SU-DHL-6 (cell line): Measurements from ENCODE around the gene CHRNA4.
"Not testable (repeated sequence)": the region's sequence is repeated elsewhere in the genome, so short reads cannot be mapped to it uniquely, and the experiment has no call there.

Experiments used
- EZH2phosphoT487 ChIP-seq: fragments of 200-600 bp; sonication (generic), shearing (Covaris generic); conservative IDR thresholded peaks from 2 replicates; pipeline ENCODE4 v1.6.1; 2018; ENCODE audit warnings: mild to moderate bottlenecking, antibody characterized with exemption, low read length, moderate library complexity, mixed read lengths
- TF ChIP-seq, protein P1 (sequence below): fragments of 200-600 bp; sonication (generic); IDR thresholded peaks from one replicate; pipeline ENCODE4 v1.5.1; 2017; ENCODE audit warnings: antibody characterized with exemption, mild to moderate bottlenecking, low read length, moderate library complexity; ENCODE audit not compliant: insufficient read depth, poor library complexity, severe bottlenecking

DNA sequence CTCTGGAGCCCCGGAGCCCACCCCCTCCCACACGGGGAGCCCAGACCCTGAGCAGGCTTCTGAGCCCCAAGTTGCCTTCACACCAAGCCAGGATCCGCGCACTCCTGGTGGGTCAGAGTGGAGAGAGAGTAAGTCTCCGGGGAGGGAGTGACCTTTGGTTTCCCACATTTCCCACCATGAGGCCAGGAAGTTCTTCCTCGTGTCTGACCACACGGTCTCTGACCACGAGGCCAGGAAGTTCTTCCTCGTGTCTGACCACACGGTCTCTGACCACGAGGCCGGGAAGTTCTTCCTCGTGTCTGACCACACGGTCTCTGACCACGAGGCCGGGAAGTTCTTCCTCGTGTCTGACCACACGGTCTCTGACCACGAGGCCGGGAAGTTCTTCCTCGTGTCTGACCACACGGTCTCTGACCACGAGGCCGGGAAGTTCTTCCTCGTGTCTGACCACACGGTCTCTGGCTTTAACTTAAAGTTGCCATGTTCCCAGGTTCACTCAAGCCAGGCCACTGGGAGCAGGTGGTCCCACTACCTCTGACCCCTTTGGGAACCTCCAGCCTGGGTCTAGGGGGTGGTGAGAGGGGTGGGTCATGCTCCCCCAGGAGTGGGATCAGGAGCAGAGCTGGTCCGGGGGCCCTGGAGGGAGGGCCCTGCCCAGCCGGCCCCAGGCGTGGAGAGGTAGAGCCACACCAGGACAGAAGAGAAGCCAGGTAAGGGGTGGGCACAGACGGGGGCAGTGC lies 55.0 kb downstream of the CHRNA4 start:
- TF ChIP-seq, protein P1, sequence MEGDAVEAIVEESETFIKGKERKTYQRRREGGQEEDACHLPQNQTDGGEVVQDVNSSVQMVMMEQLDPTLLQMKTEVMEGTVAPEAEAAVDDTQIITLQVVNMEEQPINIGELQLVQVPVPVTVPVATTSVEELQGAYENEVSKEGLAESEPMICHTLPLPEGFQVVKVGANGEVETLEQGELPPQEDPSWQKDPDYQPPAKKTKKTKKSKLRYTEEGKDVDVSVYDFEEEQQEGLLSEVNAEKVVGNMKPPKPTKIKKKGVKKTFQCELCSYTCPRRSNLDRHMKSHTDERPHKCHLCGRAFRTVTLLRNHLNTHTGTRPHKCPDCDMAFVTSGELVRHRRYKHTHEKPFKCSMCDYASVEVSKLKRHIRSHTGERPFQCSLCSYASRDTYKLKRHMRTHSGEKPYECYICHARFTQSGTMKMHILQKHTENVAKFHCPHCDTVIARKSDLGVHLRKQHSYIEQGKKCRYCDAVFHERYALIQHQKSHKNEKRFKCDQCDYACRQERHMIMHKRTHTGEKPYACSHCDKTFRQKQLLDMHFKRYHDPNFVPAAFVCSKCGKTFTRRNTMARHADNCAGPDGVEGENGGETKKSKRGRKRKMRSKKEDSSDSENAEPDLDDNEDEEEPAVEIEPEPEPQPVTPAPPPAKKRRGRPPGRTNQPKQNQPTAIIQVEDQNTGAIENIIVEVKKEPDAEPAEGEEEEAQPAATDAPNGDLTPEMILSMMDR: not testable (repeated sequence)
- TF ChIP-seq EZH2phosphoT487: not testable (repeated sequence)
